Peyer's patch (tissue), 4 donors: Measurements from ENCODE around the gene ATP1A2. TPM values are rescaled to one million over a fixed set of nuclear protein-coding genes. Genes with fewer than 3 reads are reported as not detected.

Experiments used
- DNase-seq, 3 donors: peaks; one replicate each; pipeline ENCODE4 v3.0.0-alpha.2; 2017 to 2019
- H3K27ac ChIP-seq, 4 donors: fragments of 200-600 bp; sonication (generic); one replicate each; pipeline ENCODE4 v1.5.1; 2016 to 2019
- H3K27me3 ChIP-seq, 2 donors: fragments of 200-600 bp; sonication (generic); one replicate each; pipeline ENCODE4 v1.5.1; 2019
- H3K36me3 ChIP-seq, 3 donors: fragments of 200-600 bp; sonication (generic); one replicate each; pipeline ENCODE4 v1.5.1; 2016 to 2019
- H3K4me1 ChIP-seq, 4 donors: fragments of 200-600 bp; sonication (generic); one replicate each; pipeline ENCODE4 v1.5.1; 2016 to 2019
- H3K4me3 ChIP-seq, 4 donors: fragments of 200-600 bp; sonication (generic); 1 replicate in 3 of 4; 2 replicates in 1 of 4; pipeline ENCODE4 v1.5.1; 2016 to 2019; ENCODE audit warnings: mild to moderate bottlenecking in 1 of 4
- H3K9me3 ChIP-seq, 4 donors: fragments of 200-600 bp; sonication (generic); one replicate each; pipeline ENCODE4 v1.5.1; 2016 to 2019; ENCODE audit warnings: mild to moderate bottlenecking in 1 of 4
- CTCF ChIP-seq, 6 experiments: fragments of 450-650 bp in 4 of 6; fragments of 200-600 bp in 2 of 6; sonication (generic) in 1 of 6; IDR thresholded peaks; one replicate each; pipeline ENCODE4 v1.5.1; 2017 to 2019; ENCODE audit warnings: antibody characterized with exemption in 6 of 6, mild to moderate bottlenecking in 3 of 6, moderate library complexity in 1 of 6
- POLR2A ChIP-seq, 2 donors: fragments of 450-650 bp; IDR thresholded peaks; one replicate each; pipeline ENCODE4 v1.5.1; 2017; ENCODE audit warnings: antibody characterized with exemption in 2 of 2, mild to moderate bottlenecking in 2 of 2, moderate library complexity in 2 of 2
- total RNA-seq, 4 donors: library from RNA; depleted of rRNA; stranded (reverse); fragments of >200 nt; gene quantifications; one replicate each; pipeline ENCODE4 v1.1.0, GENCODE V29; 2016

ATP1A2 gene
- total RNA-seq, 4 donors from 2014 or later = 2.3 to 7.4 (median 6.0) TPM

- no peaks in the 10 kb centered on the region for H3K36me3 ChIP-seq
- no peaks in the 10 kb centered on the region for H3K9me3 ChIP-seq
- H3K4me3 ChIP-seq = no peak overlapping the region
- no peaks in the 10 kb centered on the region for H3K27me3 ChIP-seq
- TF ChIP-seq CTCF (IDR thresholded peaks at IDR 0.05) (no peak), POLR2A (IDR thresholded peaks at IDR 0.05) (no peak)
- H3K4me1 ChIP-seq = no peaks in the 10 kb centered on the region
- no peak overlapping the region for H3K27ac ChIP-seq
- DNase-seq = no peak
Observed at GRCh38 chr1:160164121-160164520, 48.6 kb downstream of the ATP1A2 start.

GRCh38 chr1:160166166-160166868, 50.8 kb downstream of the ATP1A2 start:
- H3K36me3 ChIP-seq = no peaks in the 10 kb centered on the region
- no peak overlapping the region for H3K27ac ChIP-seq
- no peak for DNase-seq
- H3K4me1 ChIP-seq = no peaks in the 10 kb centered on the region
- H3K4me3 ChIP-seq = no peak overlapping the region
- H3K9me3 ChIP-seq = no peaks in the 10 kb centered on the region
- TF ChIP-seq CTCF (IDR thresholded peaks at IDR 0.05) (no peak), POLR2A (IDR thresholded peaks at IDR 0.05) (no peak)
- no peaks in the 10 kb centered on the region for H3K27me3 ChIP-seq

- DNase-seq = no peak
- no peak for TF ChIP-seq POLR2A (IDR thresholded peaks at IDR 0.05)
- TF ChIP-seq CTCF (IDR thresholded peaks at IDR 0.05) = no peak
- no peak overlapping the region for H3K27ac ChIP-seq
- no peaks in the 10 kb centered on the region for H3K4me1 ChIP-seq
- no peaks in the 10 kb centered on the region for H3K9me3 ChIP-seq
- H3K27me3 ChIP-seq = no peaks in the 10 kb centered on the region
- H3K36me3 ChIP-seq = no peaks in the 10 kb centered on the region
- H3K4me3 ChIP-seq = no peak overlapping the region
Observed at GRCh38 chr1:160167056-160167455, 51.5 kb downstream of the ATP1A2 start.

GRCh38 chr1:160167580-160167979, 52.0 kb downstream of the ATP1A2 start:
- Histone ChIP-seq H3K9me3 (no peaks in the 10 kb centered on the region), H3K27me3 (no peaks in the 10 kb centered on the region), H3K36me3 (no peaks in the 10 kb centered on the region), H3K4me3 (no peak overlapping the region), H3K4me1 (no peaks in the 10 kb centered on the region), H3K27ac (no peak overlapping the region)
- DNase-seq = no peak
- TF ChIP-seq POLR2A (IDR thresholded peaks at IDR 0.05) (no peak), CTCF (IDR thresholded peaks at IDR 0.05) (no peak)

GRCh38 chr1:160168016-160168415, 52.5 kb downstream of the ATP1A2 start:
- H3K36me3 ChIP-seq = no peaks in the 10 kb centered on the region
- H3K9me3 ChIP-seq = no peaks in the 10 kb centered on the region
- H3K4me3 ChIP-seq = no peak overlapping the region
- H3K27me3 ChIP-seq = no peaks in the 10 kb centered on the region
- H3K4me1 ChIP-seq = no peaks in the 10 kb centered on the region
- no peak for DNase-seq
- H3K27ac ChIP-seq = no peak overlapping the region
- TF ChIP-seq POLR2A (IDR thresholded peaks at IDR 0.05) (no peak), CTCF (IDR thresholded peaks at IDR 0.05) (no peak)
